Liver (tissue), 9 donors: Measurements from ENCODE around the gene NDUFAF2. TPM values are rescaled to one million over a fixed set of nuclear protein-coding genes. Genes with fewer than 3 reads are reported as not detected.

Source experiments
- DNase-seq: peaks from one replicate; pipeline ENCODE4 v3.0.0-alpha.2; 2017; ENCODE audit warnings: low spot score
- H3K27ac ChIP-seq, 2 donors: one replicate each; pipeline ENCODE4 v1.7.0; 2013; ENCODE audit warnings: inconsistent platforms in 2 of 2, low read length in 2 of 2, control low read depth in 1 of 2, low read depth in 1 of 2, mild to moderate bottlenecking in 1 of 2
- H3K27me3 ChIP-seq, 4 donors: one replicate each; pipeline versions ENCODE4 v1.6.1 to v1.7.0; 2013; ENCODE audit warnings: low read length in 3 of 4, inconsistent platforms in 1 of 4, mild to moderate bottlenecking in 1 of 4, moderate library complexity in 1 of 4; ENCODE audit not compliant: control insufficient read depth in 4 of 4, insufficient read depth in 4 of 4
- H3K36me3 ChIP-seq, 4 donors: one replicate each; pipeline versions ENCODE4 v1.6.1 to v1.7.0; 2013; ENCODE audit warnings: low read length in 3 of 4, mild to moderate bottlenecking in 3 of 4, low read depth in 1 of 4, moderate library complexity in 1 of 4; ENCODE audit not compliant: control insufficient read depth in 4 of 4, insufficient read depth in 3 of 4
- H3K4me1 ChIP-seq, 4 donors: one replicate each; pipeline versions ENCODE4 v1.6.1 to v1.7.0; 2013; ENCODE audit warnings: low read length in 3 of 4, mild to moderate bottlenecking in 3 of 4, moderate library complexity in 1 of 4; ENCODE audit not compliant: control insufficient read depth in 4 of 4, insufficient read depth in 4 of 4
- H3K4me3 ChIP-seq, 3 donors: one replicate each; pipeline versions ENCODE4 v1.6.1 to v1.7.0; 2013; ENCODE audit warnings: low read length in 3 of 3, control low read depth in 1 of 3, low read depth in 1 of 3, mild to moderate bottlenecking in 1 of 3
- H3K9ac ChIP-seq, 2 donors: one replicate each; pipeline ENCODE4 v1.7.0; 2013; ENCODE audit warnings: low read length in 2 of 2, mild to moderate bottlenecking in 2 of 2, moderate library complexity in 2 of 2, control low read depth in 1 of 2, low read depth in 1 of 2
- H3K9me3 ChIP-seq, 4 donors: one replicate each; pipeline versions ENCODE4 v1.6.1 to v1.7.0; 2013; ENCODE audit warnings: low read length in 3 of 4; ENCODE audit not compliant: control insufficient read depth in 4 of 4
- CTCF ChIP-seq: fragments of 150-350 bp; IDR thresholded peaks from 2 replicates; pipeline ENCODE4 v1.5.1; 2017; ENCODE audit warnings: improper control_type of control experiment, low read depth, low read length; ENCODE audit not compliant: missing input control
- EGR1 ChIP-seq, 2 donors: IDR thresholded peaks; 2 replicates each; pipeline ENCODE4 v1.6.1; 2016 to 2018; ENCODE audit warnings: antibody characterized with exemption in 2 of 2, low read depth in 2 of 2
- FOXA1 ChIP-seq: IDR thresholded peaks from 2 replicates; pipeline ENCODE4 v1.6.1; 2016; ENCODE audit warnings: antibody characterized with exemption
- FOXA2 ChIP-seq: IDR thresholded peaks from 2 replicates; pipeline ENCODE4 v1.6.1; 2016; ENCODE audit warnings: antibody characterized with exemption
- GABPA ChIP-seq, 2 donors: IDR thresholded peaks in 1 of 2; conservative IDR thresholded peaks in 1 of 2; 2 replicates each; pipeline ENCODE4 v1.6.1; 2016; ENCODE audit warnings: antibody characterized with exemption in 2 of 2, mild to moderate bottlenecking in 1 of 2, moderate library complexity in 1 of 2
- HNF4G ChIP-seq: IDR thresholded peaks from 2 replicates; pipeline ENCODE4 v1.6.1; 2016; ENCODE audit warnings: antibody characterized with exemption
- JUND ChIP-seq, 2 donors: IDR thresholded peaks; 2 replicates each; pipeline ENCODE4 v1.6.1; 2016; ENCODE audit warnings: antibody characterized with exemption in 2 of 2
- MAX ChIP-seq: IDR thresholded peaks from 2 replicates; pipeline ENCODE4 v1.6.1; 2016; ENCODE audit warnings: antibody characterized with exemption
- NR2F2 ChIP-seq: IDR thresholded peaks from 2 replicates; pipeline ENCODE4 v1.6.1; 2016; ENCODE audit warnings: antibody characterized with exemption
- RAD21 ChIP-seq, 2 donors: IDR thresholded peaks; 2 replicates each; pipeline ENCODE4 v1.6.1; 2016; ENCODE audit warnings: antibody characterized with exemption in 2 of 2, mild to moderate bottlenecking in 2 of 2
- REST ChIP-seq: IDR thresholded peaks from 2 replicates; pipeline ENCODE4 v1.6.1; 2016; ENCODE audit warnings: antibody characterized with exemption, mild to moderate bottlenecking
- RXRA ChIP-seq, 2 donors: IDR thresholded peaks; 2 replicates each; pipeline ENCODE4 v1.6.1; 2017 to 2018; ENCODE audit warnings: antibody characterized with exemption in 2 of 2, mild to moderate bottlenecking in 1 of 2
- SP1 ChIP-seq: IDR thresholded peaks from 2 replicates; pipeline ENCODE4 v1.6.1; 2018; ENCODE audit warnings: antibody characterized with exemption, mild to moderate bottlenecking
- TAF1 ChIP-seq: conservative IDR thresholded peaks from 2 replicates; pipeline ENCODE4 v1.6.1; 2016; ENCODE audit warnings: antibody characterized with exemption, mild to moderate bottlenecking
- YY1 ChIP-seq: IDR thresholded peaks from 2 replicates; pipeline ENCODE4 v1.6.1; 2016; ENCODE audit warnings: antibody characterized with exemption, mild to moderate bottlenecking
- ZBTB33 ChIP-seq: IDR thresholded peaks from 2 replicates; pipeline ENCODE4 v1.6.1; 2016; ENCODE audit warnings: antibody characterized with exemption
- WGBS: extraction: QIAGEN DNeasy Blood & Tissue Kit; methylation state at CpG from one replicate; pipeline ENCODE4 v1.1.7; 2013; 5-methylcytosine and 5-hydroxymethylcytosine counted together
- polyA plus RNA-seq, 2 donors: library from polyadenylated mRNA; stranded (reverse) in 1 of 2; unstranded in 1 of 2; fragments of 200-250 nt in 1 of 2; fragments of >200 nt in 1 of 2; fragmentation: Nextera tagmentation in 1 of 2; extraction: Ambion mirVana in 1 of 2; gene quantifications; one replicate each; pipeline versions ENCODE4 v1.2.1 to v1.2.3, GENCODE V29; 2013 to 2015
- total RNA-seq, 2 donors: library from RNA; depleted of rRNA; stranded (reverse); fragments of >200 nt; gene quantifications; one replicate each; pipeline ENCODE4 v1.2.3, GENCODE V29; 2014
- TF ChIP-seq, protein P1 (sequence below): IDR thresholded peaks from 2 replicates; pipeline ENCODE4 v1.6.1; 2016; ENCODE audit warnings: antibody characterized with exemption
- donor health status: healthy.
- donor health status: healthy.
- donor health status: healthy.
- donor health status: healthy.
- donor health status: healthy.

Gene NDUFAF2
- total and polyA plus RNA-seq, 4 donors, result 4.3 to 21.3 (median 12.5) TPM

GRCh38 chr5:61182449-61182848, 237.4 kb downstream of the NDUFAF2 start (continued):
- TF ChIP-seq NR2F2 (no peak), GABPA (IDR thresholded peaks at IDR 0.05 in 1 of 2, conservative IDR thresholded peaks at IDR 0.05 in 1 of 2) (no peak), FOXA2 (no peak), TAF1 (no peak)

- no peak overlapping the region for H3K4me3 ChIP-seq
- H3K36me3 ChIP-seq, result no peaks in the 10 kb centered on the region
- H3K4me1 ChIP-seq, result no peaks in the 10 kb centered on the region
- no peaks in the 10 kb centered on the region for H3K27me3 ChIP-seq
- no peak for TF ChIP-seq CTCF
- TF ChIP-seq TAF1, result no peak
- H3K9me3 ChIP-seq, result no peaks in the 10 kb centered on the region
- H3K9ac ChIP-seq, result no peak overlapping the region
- 97% methylated on average over 1 of the region's 1 CpG for WGBS
- H3K27ac ChIP-seq, result no peak overlapping the region
- DNase-seq, result no peak
These were observed 238.5 kb downstream of the NDUFAF2 start for GRCh38 chr5:61183538-61183937.

- no peaks in the 10 kb centered on the region for H3K36me3 ChIP-seq
- 86% methylated on average over 2 of the region's 2 CpGs for WGBS
- TF ChIP-seq, protein P1, sequence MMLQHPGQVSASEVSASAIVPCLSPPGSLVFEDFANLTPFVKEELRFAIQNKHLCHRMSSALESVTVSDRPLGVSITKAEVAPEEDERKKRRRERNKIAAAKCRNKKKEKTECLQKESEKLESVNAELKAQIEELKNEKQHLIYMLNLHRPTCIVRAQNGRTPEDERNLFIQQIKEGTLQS, result no peak
- TF ChIP-seq FOXA2 (no peak), ZBTB33 (no peak), YY1 (no peak), JUND (IDR thresholded peaks at IDR 0.05) (no peak), FOXA1 (no peak), REST (no peak), SP1 (no peak), GABPA (IDR thresholded peaks at IDR 0.05 in 1 of 2, conservative IDR thresholded peaks at IDR 0.05 in 1 of 2) (no peak), MAX (no peak), RAD21 (IDR thresholded peaks at IDR 0.05) (no peak), NR2F2 (no peak), EGR1 (IDR thresholded peaks at IDR 0.05; ENCODE audit: low read depth in 2 of 2) (no peak), CTCF (no peak), HNF4G (no peak), TAF1 (no peak), RXRA (IDR thresholded peaks at IDR 0.05) (no peak)
- no peak overlapping the region for H3K9ac ChIP-seq
- no peak for DNase-seq
- H3K9me3 ChIP-seq, result no peaks in the 10 kb centered on the region
- no peaks in the 10 kb centered on the region for H3K27me3 ChIP-seq
- no peak overlapping the region for H3K4me3 ChIP-seq
- H3K4me1 ChIP-seq, result no peaks in the 10 kb centered on the region
- no peak overlapping the region for H3K27ac ChIP-seq
These were observed 239.7 kb downstream of the NDUFAF2 start for GRCh38 chr5:61184708-61185107.
